CD14-positive monocyte (primary cell): ENCODE data around the gene PRKACG. TPM values are rescaled to one million over a fixed set of nuclear protein-coding genes. Genes with fewer than 3 reads are reported as not detected.

Experiments used
- DNase-seq, 3 donors: peaks; one replicate each; pipeline ENCODE4 v3.0.0-alpha.2; 2011 to 2022
- H2AFZ ChIP-seq: 2 replicates; pipeline ENCODE4 v1.6.0; 2012; ENCODE audit warnings: mild to moderate bottlenecking, low read depth, low read length, inconsistent platforms; ENCODE audit not compliant: insufficient read depth, poor library complexity, severe bottlenecking
- H3K27ac ChIP-seq, 2 donors: 1 replicate in 1 of 2; 2 replicates in 1 of 2; pipeline ENCODE4 v1.5.1; 2012 to 2013; ENCODE audit warnings: low read length in 2 of 2, control low read depth in 1 of 2, inconsistent platforms in 1 of 2, low read depth in 1 of 2, mild to moderate bottlenecking in 1 of 2
- H3K27me3 ChIP-seq, 2 donors: one replicate each; pipeline versions ENCODE4 v1.6.0 to v1.6.1; 2011 to 2013; ENCODE audit warnings: low read length in 2 of 2; ENCODE audit not compliant: control insufficient read depth in 2 of 2, insufficient read depth in 2 of 2
- H3K36me3 ChIP-seq, 2 donors: replicated peaks in 1 of 2; 1 replicate in 1 of 2; 2 replicates in 1 of 2; pipeline versions ENCODE4 v1.5.1 to v1.6.1; 2012 to 2013; ENCODE audit warnings: low read length in 2 of 2, control low read depth in 1 of 2, inconsistent platforms in 1 of 2, mild to moderate bottlenecking in 1 of 2; ENCODE audit not compliant: insufficient read depth in 2 of 2, control insufficient read depth in 1 of 2
- H3K4me1 ChIP-seq, 2 donors: 1 replicate in 1 of 2; 2 replicates in 1 of 2; pipeline versions ENCODE4 v1.5.1 to v1.6.1; 2012 to 2013; ENCODE audit warnings: low read length in 2 of 2, control low read depth in 1 of 2, inconsistent platforms in 1 of 2, mild to moderate bottlenecking in 1 of 2, moderate library complexity in 1 of 2; ENCODE audit not compliant: insufficient read depth in 2 of 2, control insufficient read depth in 1 of 2
- H3K4me2 ChIP-seq: replicated peaks from 2 replicates; pipeline ENCODE3; 2012; ENCODE audit warnings: low read length, moderate library complexity, mild to moderate bottlenecking; ENCODE audit not compliant: poor library complexity, severe bottlenecking; ENCODE audit errors: extremely low read depth
- H3K4me3 ChIP-seq, 3 experiments: fragments of 200-600 bp in 1 of 3; sonication (generic) in 1 of 3; replicated peaks in 1 of 3; 1 replicate in 2 of 3; 2 replicates in 1 of 3; pipeline ENCODE4 v1.5.1; 2011 to 2013; ENCODE audit warnings: low read length in 3 of 3, mild to moderate bottlenecking in 3 of 3, control low read depth in 2 of 3, low read depth in 2 of 3, inconsistent platforms in 1 of 3, moderate library complexity in 1 of 3
- H3K79me2 ChIP-seq: 2 replicates; pipeline ENCODE4 v1.6.0; 2012; ENCODE audit warnings: mild to moderate bottlenecking, control low read depth, inconsistent platforms, low read length, moderate library complexity; ENCODE audit not compliant: insufficient read depth
- H3K9ac ChIP-seq: 2 replicates; pipeline ENCODE4 v1.6.0; 2017; ENCODE audit warnings: low read length, mild to moderate bottlenecking; ENCODE audit not compliant: insufficient read depth, poor library complexity, severe bottlenecking
- H3K9me3 ChIP-seq, 2 donors: replicated peaks in 1 of 2; 1 replicate in 1 of 2; 2 replicates in 1 of 2; pipeline versions ENCODE4 v1.5.1 to v1.6.1; 2012 to 2013; ENCODE audit warnings: low read length in 2 of 2, control low read depth in 1 of 2; ENCODE audit not compliant: control insufficient read depth in 1 of 2, insufficient read depth in 1 of 2
- H4K20me1 ChIP-seq: 2 replicates; pipeline ENCODE4 v1.6.0; 2012; ENCODE audit warnings: mild to moderate bottlenecking, low read length, control low read depth, moderate library complexity; ENCODE audit not compliant: insufficient read depth
- H3K27ac Mint-ChIP-seq, 7 donors: one replicate each; pipeline ENCODE4 v1.8.0; 2020; ENCODE audit warnings: mild to moderate bottlenecking in 7 of 7, mixed read lengths in 7 of 7, moderate library complexity in 6 of 7, inconsistent platforms in 2 of 7
- H3K27me3 Mint-ChIP-seq, 3 donors: one replicate each; pipeline ENCODE4 v1.8.0; 2021 to 2022; ENCODE audit warnings: low read depth in 3 of 3, mild to moderate bottlenecking in 3 of 3, mixed read lengths in 3 of 3, moderate library complexity in 3 of 3, inconsistent platforms in 1 of 3
- H3K36me3 Mint-ChIP-seq, 2 donors: one replicate each; pipeline ENCODE4 v1.8.0; 2020; ENCODE audit warnings: mixed read lengths in 2 of 2, inconsistent platforms in 1 of 2, mild to moderate bottlenecking in 1 of 2
- H3K4me1 Mint-ChIP-seq: one replicate; pipeline ENCODE4 v1.8.0; 2020; ENCODE audit warnings: mild to moderate bottlenecking, mixed read lengths
- H3K4me3 Mint-ChIP-seq, 2 donors: one replicate each; pipeline ENCODE4 v1.8.0; 2020; ENCODE audit warnings: mild to moderate bottlenecking in 2 of 2, mixed read lengths in 2 of 2, moderate library complexity in 1 of 2
- H3K9me3 Mint-ChIP-seq, 7 donors: one replicate each; pipeline ENCODE4 v1.8.0; 2020 to 2022; ENCODE audit warnings: mixed read lengths in 7 of 7, mild to moderate bottlenecking in 6 of 7, moderate library complexity in 6 of 7, inconsistent platforms in 2 of 7
- WGBS: methylation state at CpG from one replicate; pipeline ENCODE4 v1.1.5; 2013; ENCODE audit warnings: missing lambda C conversion rate; ENCODE audit not compliant: insufficient coverage; 5-methylcytosine and 5-hydroxymethylcytosine counted together
- intact Hi-C, 2 donors: fragments of 100-400 bp; cut with micrococcal nuclease; formaldehyde crosslinking; loops; one replicate each; pipeline versions ENCODE4 v1.15.0 to v1.15.1; 2023
- polyA plus RNA-seq, 3 donors: library from polyadenylated mRNA; depleted of rRNA in 1 of 3; unstranded in 2 of 3; stranded (reverse) in 1 of 3; fragments of 300-500 nt in 2 of 3; fragments of >200 nt in 1 of 3; fragmentation: Illumina TruSeq in 2 of 3; gene quantifications; 1 replicate in 2 of 3; 2 replicates in 1 of 3; pipeline ENCODE4 v1.2.3, GENCODE V29; 2012 to 2021
- TF ChIP-seq, protein P1 (sequence below): fragments of 200-600 bp; IDR thresholded peaks from one replicate; pipeline ENCODE4 v1.8.0; 2022; ENCODE audit warnings: antibody characterized with exemption, mild to moderate bottlenecking

PRKACG gene
- polyA plus RNA-seq, 3 donors: not detected

DNA sequence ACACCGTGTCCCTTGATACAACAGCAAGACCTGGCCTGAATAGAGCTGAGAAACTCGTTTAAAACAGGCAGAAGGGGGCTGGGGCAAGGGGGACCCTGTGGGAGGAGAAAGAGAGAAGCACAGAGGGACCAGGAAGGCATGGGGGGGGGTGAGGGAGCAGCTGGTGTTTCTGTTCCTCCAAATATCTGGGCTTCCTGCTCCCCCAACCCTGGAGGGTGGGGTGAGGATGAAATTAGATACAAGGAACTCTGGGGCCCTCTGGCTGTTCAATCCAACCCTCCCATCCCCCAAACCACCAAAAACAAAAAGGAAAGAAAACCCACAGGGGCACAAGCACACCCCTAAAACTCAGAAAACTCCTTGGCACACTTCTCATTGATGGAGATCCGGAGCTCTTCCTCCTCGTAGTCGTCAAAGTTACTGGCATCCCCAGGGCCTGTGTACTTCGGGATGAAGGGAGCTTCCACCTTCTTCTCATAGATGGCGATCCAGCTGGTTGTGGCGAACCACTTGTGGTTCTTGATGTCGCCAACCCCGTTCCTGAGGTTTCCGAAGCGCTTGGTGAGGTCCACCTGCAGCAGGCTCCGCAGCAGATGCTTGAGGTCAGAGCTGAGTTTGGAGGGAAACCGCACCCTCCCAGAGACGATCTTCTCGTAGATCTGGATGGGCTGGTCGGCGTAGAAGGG is 1.1 kb downstream of the PRKACG start:
- intact Hi-C loops: no loop called here
- TF ChIP-seq, protein P1, sequence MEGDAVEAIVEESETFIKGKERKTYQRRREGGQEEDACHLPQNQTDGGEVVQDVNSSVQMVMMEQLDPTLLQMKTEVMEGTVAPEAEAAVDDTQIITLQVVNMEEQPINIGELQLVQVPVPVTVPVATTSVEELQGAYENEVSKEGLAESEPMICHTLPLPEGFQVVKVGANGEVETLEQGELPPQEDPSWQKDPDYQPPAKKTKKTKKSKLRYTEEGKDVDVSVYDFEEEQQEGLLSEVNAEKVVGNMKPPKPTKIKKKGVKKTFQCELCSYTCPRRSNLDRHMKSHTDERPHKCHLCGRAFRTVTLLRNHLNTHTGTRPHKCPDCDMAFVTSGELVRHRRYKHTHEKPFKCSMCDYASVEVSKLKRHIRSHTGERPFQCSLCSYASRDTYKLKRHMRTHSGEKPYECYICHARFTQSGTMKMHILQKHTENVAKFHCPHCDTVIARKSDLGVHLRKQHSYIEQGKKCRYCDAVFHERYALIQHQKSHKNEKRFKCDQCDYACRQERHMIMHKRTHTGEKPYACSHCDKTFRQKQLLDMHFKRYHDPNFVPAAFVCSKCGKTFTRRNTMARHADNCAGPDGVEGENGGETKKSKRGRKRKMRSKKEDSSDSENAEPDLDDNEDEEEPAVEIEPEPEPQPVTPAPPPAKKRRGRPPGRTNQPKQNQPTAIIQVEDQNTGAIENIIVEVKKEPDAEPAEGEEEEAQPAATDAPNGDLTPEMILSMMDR: no peak
- Histone ChIP-seq H3K4me3 (peak overlapping the region in 2 of 3 experiments; percentile 20 to 65), H2AFZ (peak overlapping the region; percentile 74), H3K9me3 (no peaks in the 10 kb centered on the region), H3K79me2 (no peaks in the 10 kb centered on the region), H3K27me3 (no peaks in the 10 kb centered on the region), H3K36me3 (peaks cover 0 to 6% of the 10 kb centered on the region in 2 donors), H3K4me1 (peaks cover 11 to 15% of the 10 kb centered on the region in 2 donors), H3K4me2 (peak overlapping the region; percentile 61), H3K9ac (peak overlapping the region; percentile 27), H4K20me1 (no peaks in the 10 kb centered on the region), H3K27ac (no peak overlapping the region)
- Mint-ChIP-seq H3K27me3 (peaks cover 3 to 10% (median 7%) of the 10 kb centered on the region in 3 donors), H3K4me1 (peaks cover 16% of the 10 kb centered on the region), H3K9me3 (peaks cover 0 to 6% (median 2%) of the 10 kb centered on the region in 7 donors), H3K36me3 (no peaks in the 10 kb centered on the region), H3K27ac (peak overlapping the region in 2 of 7 donors; percentile 30 to 38), H3K4me3 (peak overlapping the region; percentile 70 to 90)
- 0% methylated on average over 15 of the region's 18 CpGs for WGBS
- DNase-seq: no peak

DNA sequence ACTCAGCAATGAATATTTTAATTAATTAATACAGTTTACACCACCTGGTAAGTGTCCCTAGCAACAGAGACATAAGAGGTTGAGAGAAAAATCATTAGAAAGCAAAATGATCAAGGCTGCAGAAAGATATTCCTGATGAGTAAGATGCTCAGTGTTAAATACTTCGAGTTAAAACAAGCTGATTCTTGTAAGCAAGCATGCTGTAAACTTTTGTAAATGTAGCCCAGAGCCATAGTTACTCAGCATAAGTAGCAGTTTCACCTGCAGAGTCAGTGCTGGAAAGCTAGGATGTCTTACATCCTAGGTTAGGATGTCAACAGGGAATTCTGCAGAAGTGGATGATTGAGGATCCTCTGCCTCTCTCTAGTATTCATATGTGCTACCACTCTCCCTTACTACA is 4.2 kb downstream of the PRKACG start:
- DNase-seq: no peak
- Histone ChIP-seq H3K27me3 (no peaks in the 10 kb centered on the region), H3K36me3 (peaks cover 0 to 6% of the 10 kb centered on the region in 2 donors), H2AFZ (no peak overlapping the region), H3K9me3 (no peaks in the 10 kb centered on the region), H3K9ac (no peak overlapping the region), H3K27ac (no peak overlapping the region), H3K4me3 (no peak overlapping the region), H4K20me1 (no peaks in the 10 kb centered on the region), H3K4me2 (no peak overlapping the region), H3K4me1 (peaks cover 11 to 15% of the 10 kb centered on the region in 2 donors), H3K79me2 (no peaks in the 10 kb centered on the region)
- H3K27ac Mint-ChIP-seq: no peak overlapping the region
- peaks cover 0 to 6% (median 2%) of the 10 kb centered on the region in 7 donors for H3K9me3 Mint-ChIP-seq
- intact Hi-C loops: no loop called here
- no peak overlapping the region for H3K4me3 Mint-ChIP-seq
- peaks cover 16% of the 10 kb centered on the region for H3K4me1 Mint-ChIP-seq
- TF ChIP-seq, protein P1: no peak
- H3K36me3 Mint-ChIP-seq: peaks cover 0 to 5% of the 10 kb centered on the region in 2 donors
- peaks cover 1 to 9% (median 3%) of the 10 kb centered on the region in 3 donors for H3K27me3 Mint-ChIP-seq
- 100% methylated on average over 1 of the region's 1 CpG for WGBS
